ENCODE data around the gene SULT4A1.
"Not testable (repeated sequence)": the region's sequence is repeated elsewhere in the genome, so short reads cannot be mapped to it uniquely, and the experiment has no call there.

The SULT4A1 gene

DNA sequence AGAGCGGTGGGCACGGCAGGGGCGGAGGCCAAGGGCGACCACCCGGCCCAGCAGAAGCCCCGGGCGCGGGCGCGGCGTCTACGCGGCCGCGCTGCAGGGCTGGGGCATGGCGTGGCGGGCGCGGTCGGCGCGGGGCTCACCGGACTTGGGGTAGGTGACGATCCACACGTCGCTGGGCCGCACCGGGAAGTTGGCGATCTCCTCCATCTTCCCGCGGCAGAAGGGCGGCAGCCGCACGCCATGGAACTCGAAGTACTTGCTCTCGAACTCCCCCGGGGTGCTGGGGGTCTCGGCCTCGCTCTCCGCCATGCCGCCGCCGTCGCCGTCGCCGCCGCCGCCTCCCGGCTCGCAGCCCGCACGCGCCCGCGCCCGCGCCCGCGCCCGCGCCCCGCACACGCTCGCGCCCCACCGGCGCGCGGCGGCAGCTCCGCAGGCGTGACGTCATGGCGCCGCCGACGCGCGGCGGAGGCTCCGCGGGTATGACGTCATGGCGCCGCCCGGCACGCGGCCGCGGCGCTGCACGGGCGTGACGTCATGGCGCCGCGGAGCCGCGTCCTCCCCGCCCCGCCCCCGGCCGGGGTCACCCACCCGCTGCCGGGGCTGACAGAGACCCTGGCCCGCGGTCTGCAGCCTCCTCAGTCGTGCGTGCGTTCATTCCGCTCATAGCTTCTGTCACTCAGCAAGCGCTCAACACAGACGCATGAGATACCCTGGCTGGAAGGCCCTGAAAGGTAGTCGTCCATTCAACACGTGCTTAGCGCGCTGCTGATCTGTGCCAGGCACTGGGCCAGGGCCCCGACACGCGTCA, at the start of gene SULT4A1:
Gene SULT4A1 (minus strand): TSS at position 440 of the 808 bp plus-strand sequence. CDS start 131 bp downstream, at position 309.
- DNase-seq = peak; percentile 62

GRCh38 chr22:43911351-43911750, 49.0 kb upstream of the SULT4A1 start:
- no peak for DNase-seq

DNA sequence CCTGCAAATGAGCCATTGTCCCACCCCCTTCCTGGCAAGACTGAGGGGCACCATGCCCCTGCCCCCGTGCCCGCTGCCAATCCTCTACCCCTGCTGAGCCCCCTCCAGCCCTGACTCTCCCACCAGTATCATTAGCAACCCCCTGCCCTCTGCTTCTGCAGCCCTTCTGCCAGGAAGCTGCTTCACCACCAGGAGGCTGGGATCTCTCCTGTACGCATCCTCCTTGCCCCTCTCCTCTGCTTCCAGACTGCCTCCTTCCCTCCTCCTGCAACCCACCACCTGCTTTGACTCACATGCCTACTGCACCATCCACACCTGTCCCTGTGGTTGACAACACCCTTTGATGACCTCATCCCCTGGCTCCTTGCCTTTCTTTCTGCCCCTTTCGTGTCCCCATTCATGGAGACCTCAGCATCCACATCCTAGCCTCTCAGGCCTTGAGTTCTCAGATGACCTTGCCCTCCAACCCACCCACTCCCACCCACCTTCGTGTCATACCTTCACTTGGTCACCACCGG, 47.9 kb upstream of the SULT4A1 start:
- no peak for DNase-seq

DNA sequence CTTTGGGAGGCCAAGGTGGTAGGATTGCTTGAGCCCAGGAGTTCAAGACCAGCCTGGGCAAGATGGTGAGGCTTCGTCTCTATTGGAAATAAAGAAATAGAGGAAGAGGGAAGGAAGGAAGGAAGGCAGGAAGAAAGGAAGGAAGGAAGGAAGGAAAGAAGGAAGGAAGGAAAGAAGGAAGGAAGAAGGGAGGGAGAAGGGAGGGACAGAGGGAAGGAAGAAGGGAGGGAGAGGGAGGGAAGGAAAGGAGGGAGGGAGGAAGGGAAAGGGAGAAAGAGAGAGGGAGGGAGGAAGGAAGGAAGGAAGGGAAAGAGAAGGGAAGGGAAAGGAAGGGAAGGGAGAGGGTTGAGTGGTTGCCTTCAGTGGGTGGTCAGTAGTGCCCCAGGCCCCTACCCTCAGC, 47.4 kb upstream of the SULT4A1 start:
- no peak for DNase-seq

- no peak for DNase-seq
These were observed 43.4 kb upstream of the SULT4A1 start for GRCh38 chr22:43905681-43906080.

- DNase-seq = not testable (repeated sequence)
These were observed 42.1 kb upstream of the SULT4A1 start for GRCh38 chr22:43904412-43904811.

- peak; percentile 35 for DNase-seq
These were observed 40.7 kb upstream of the SULT4A1 start for GRCh38 chr22:43903033-43903432.

- no peak for DNase-seq
These were observed 39.8 kb upstream of the SULT4A1 start for GRCh38 chr22:43901976-43902643.

DNA sequence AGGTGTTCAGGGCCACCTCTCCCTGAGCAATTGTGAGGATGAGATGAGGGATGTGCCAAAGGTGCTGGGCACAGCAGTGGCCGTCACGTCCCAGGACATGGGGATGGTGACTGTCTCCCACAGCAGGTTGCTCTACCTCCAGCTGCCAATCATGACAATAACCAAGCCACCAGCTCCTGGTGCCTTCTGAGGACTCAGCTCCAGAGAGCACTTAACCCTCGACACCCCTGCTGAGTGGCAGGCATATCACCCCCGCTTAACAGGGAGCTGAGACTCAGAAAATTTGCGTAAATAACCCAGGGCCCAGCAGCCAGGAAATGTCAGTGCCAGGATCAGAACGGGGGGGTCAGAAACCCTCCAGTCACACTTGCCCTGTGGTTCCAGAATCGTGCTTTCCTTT, 37.9 kb upstream of the SULT4A1 start:
- no peak for DNase-seq

DNA sequence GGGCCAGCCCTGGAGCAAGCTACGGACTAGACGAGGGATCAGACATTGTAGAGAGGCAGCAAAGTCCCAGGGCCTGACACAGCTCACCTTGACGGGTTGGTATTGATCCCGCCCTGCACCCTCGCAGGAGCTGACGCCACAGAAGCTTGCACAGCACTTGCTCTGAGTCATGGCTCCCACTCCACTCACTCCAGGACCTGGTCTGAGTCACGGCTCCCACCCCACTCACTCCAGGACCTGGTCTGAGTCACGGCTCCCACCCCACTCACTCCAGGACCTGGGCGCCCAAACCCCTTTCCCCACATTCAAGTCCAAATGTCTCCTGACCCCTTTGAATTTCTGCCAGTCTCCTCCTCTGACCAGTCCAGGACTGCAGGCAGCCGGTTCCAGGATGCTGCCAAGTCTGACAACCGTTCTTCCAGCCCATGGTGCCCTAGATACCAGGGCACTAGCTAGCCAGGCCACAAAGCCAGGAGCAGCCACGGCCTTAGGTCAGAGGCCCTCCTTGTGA, 35.5 kb upstream of the SULT4A1 start:
- DNase-seq = no peak

DNA sequence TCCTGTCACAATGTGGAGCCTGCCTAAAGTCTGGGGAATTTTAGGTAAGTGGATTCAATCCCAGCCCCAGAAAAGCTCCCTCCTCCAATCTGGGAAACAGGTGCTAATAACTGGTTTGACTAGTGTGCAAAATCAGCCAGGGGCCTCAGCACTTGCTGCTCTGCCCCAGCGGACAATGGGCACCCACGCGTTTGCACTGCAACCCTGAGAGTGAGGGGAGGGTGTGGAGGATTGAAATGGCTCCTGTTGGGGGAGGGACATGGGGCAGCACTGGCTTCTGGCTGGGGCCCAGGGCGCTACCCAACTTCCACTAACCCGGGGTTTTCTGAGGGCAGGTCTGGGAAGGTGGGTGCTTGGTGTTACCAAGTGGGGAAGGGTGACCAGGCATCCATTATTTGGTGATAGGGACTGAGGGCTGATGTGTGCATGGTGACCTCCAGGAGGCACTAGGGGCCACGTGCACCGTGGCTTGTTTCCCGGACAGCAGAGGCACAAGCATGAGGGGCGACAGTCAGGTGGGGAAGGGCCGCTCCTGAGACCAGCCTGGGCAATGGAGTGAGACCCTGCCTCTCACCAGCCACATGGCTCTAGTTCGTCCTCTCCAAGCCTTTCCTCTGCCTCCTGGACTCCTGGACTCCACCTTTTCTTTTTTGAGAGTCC, 33.8 kb upstream of the SULT4A1 start:
- no peak for DNase-seq

DNA sequence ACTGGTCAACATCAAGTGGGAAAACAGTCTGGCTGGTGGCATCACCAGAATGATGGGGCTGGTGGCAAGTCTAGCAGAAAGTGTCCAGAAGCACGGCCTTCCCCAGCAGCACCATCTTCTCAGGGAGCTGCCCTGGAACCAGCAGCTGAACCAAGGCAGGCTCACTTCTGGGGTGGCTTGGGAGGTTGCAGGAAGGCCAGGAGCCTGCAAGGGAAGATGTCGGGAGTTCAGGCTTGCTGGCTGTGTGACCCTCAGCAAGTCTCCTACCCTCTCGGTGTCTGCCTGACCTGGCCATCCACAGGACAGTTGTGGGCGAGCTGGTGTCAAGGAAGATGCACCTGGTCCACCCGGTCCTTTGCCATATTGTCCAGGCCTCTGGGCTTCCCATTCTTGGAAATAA, 31.8 kb upstream of the SULT4A1 start:
- no peak for DNase-seq

GRCh38 chr22:43893266-43893665, 31.0 kb upstream of the SULT4A1 start:
- no peak for DNase-seq

DNA sequence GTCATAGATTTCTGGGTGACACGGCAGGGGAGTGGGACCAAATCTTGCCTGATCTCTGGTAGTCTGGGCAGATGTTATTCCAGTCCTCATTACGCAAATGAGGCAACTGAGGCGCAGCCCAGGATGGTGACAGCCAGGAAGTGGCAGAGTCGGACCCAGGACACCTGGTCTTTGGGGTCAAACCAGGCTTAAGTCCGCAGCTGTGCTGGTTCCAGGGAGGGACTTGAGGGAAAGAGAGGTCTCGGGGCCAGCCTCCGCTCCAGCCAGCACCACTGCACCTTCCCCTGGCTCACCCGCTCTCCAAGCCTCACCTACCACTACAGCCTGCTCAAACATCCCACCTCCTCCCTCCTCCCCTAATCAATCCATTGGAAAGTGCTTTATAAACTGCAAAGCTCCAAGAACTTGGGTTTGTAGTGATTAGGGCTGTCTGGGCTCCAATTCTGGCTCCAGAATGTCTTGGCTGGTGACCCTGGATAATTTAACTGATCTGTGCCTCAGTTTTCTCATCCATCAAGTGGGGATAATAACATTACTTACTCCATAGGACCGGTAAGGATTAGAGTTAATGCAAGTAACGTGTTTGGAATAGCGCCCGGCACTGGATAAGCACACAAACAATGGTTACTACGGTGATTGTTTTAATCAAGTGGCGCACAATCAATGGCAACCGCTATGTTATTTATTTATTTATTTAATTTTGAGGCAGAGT, 30.0 kb upstream of the SULT4A1 start:
- no peak for DNase-seq

GRCh38 chr22:43891360-43892182, 29.3 kb upstream of the SULT4A1 start, which contains the start of gene PNPLA5:
Gene PNPLA5, minus strand, starts transcription at chr22:43892013. Its CDS starts 133 bp downstream, at chr22:43891880.
- no peak for DNase-seq

DNA sequence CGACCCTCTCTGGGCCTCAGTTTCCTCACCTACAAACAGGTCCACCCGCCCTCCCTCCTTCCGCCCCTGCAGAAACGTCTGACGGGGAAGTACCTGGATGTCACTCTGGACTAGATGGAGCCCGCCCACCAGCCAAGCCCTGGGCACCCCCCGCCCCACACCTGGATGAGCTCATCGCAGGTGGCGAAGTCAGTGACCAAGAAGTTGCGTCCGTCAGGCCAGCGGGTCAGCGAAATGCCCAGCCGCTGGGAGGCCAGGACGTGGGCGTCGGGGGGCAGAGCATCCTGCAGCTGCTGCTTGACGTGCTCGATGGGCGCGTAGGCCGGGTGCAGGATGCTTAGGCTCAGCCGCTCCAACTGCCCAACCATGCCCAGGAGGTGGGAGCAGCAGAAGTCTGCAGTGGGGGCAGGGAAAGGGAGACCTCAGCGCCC, 28.6 kb upstream of the SULT4A1 start:
- no peak for DNase-seq

GRCh38 chr22:43889860-43890253, 27.5 kb upstream of the SULT4A1 start:
- DNase-seq = no peak

DNA sequence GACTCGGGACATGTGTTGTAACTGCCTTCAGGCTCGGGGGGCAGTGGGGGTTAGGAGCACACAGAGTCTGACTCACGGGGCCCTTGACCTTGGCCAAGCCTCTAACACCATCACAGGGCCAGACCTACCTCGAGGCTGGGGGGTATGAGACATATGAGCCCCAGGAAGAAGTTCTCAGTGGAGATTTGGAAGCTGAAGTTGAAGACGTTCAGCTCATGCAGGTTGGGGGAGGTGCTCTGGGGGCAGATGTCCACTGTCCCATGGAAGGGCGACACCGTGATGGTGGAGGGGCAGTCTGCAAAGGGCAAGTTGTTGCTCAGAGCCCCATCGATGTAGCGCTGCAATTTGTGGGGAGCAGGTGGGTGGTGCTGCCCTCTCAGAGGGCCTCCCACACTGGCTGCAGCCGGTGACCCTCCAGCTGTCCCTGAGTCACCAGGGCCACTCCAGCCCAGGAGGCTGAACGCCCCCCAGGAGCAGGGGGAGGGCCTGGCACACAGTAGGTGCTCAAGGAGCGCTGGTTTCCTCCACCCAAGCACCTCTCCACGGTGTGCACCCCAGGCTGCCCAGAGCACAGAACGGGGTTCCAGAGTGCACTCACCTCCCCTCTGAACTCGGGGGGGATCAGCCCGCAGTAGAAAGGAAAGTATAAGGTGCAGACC, 27.0 kb upstream of the SULT4A1 start:
- DNase-seq = no peak

GRCh38 chr22:43888740-43889139, 26.4 kb upstream of the SULT4A1 start:
- no peak for DNase-seq

GRCh38 chr22:43887391-43887790, 25.1 kb upstream of the SULT4A1 start:
- DNase-seq = no peak

DNA sequence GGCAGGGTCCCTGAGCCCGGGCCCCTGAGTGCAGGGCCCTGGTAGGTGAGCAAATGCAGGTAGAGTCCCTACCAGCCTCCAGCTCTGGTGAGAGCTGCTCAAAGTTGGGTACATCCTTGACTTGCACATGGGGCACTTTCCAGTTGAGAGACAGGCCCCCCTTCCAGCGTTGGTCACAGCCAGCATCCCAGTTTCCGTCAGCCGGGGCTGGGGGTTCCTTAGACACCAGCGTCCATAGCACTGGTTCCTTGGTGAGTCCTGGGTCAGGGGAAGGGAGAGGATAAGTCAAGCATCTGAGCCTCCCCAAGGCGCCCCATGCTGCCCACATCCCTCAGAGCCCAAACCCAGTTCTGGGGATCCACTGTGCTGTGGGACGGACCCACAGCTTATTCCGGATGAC, 23.9 kb upstream of the SULT4A1 start:
- DNase-seq = no peak

Measured in NCI-H2171 (cell line).